ENCODE measurements around the gene TMEM109.

The TMEM109 gene

GRCh38 chr11:60913793-60914632 lies at the start of gene TMEM109:
Gene TMEM109, plus strand, starts transcription at chr11:60914158. Its CDS starts 5,536 bp downstream, at chr11:60919694.
- Mint-ChIP-seq H3K27me3 (no peaks in the 10 kb centered on the region), H3K4me3 (peak within 1 kb of the TSS; percentile 99), H3K27ac (peak within 1 kb of the TSS; percentile 99), H3K9me3 (ENCODE audit: low read depth) (no peaks in the 10 kb centered on the region), H3K36me3 (peaks cover 6% of the 10 kb centered on the region), H3K4me1 (ENCODE audit: low read depth) (peaks cover 70% of the 10 kb centered on the region)

DNA sequence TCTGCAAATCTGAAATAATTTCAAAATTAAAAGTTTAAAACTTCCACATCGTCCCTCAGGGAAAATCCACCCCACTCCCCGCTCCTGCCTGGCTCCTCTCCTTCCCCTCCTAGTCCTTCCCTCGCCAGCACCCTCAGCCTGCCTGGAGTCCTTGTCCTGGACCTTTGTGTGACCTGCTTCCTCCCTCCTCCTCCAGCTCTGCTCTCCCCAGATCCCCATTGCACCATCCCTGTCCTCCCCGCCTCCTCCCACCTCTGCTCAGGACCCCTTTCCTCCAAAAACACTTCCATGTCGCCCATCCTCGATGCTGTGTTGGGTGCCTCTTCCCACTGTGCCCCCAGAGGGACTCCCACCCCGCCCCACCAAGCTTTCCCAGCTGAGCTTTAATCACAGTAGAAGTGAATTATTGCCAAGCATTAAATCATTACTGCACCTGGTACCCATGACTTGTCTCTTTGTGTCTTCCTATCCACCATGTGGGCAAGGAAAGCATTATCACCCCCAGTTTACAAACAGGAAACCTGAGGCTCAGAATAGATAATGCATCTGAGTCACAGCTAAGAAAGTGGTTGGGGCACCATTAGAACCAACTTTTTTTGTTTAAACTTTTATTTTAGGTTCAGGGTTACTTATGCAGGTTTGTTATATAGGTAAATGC lies 49.0 kb upstream of the TMEM109 start:
- H3K36me3 Mint-ChIP-seq = no peaks in the 10 kb centered on the region
- no peak overlapping the region for H3K27ac Mint-ChIP-seq
- no peaks in the 10 kb centered on the region for H3K9me3 Mint-ChIP-seq (ENCODE audit: low read depth)
- H3K4me3 Mint-ChIP-seq = no peak overlapping the region
- no peaks in the 10 kb centered on the region for H3K27me3 Mint-ChIP-seq
- peaks cover 25% of the 10 kb centered on the region for H3K4me1 Mint-ChIP-seq (ENCODE audit: low read depth)

DNA sequence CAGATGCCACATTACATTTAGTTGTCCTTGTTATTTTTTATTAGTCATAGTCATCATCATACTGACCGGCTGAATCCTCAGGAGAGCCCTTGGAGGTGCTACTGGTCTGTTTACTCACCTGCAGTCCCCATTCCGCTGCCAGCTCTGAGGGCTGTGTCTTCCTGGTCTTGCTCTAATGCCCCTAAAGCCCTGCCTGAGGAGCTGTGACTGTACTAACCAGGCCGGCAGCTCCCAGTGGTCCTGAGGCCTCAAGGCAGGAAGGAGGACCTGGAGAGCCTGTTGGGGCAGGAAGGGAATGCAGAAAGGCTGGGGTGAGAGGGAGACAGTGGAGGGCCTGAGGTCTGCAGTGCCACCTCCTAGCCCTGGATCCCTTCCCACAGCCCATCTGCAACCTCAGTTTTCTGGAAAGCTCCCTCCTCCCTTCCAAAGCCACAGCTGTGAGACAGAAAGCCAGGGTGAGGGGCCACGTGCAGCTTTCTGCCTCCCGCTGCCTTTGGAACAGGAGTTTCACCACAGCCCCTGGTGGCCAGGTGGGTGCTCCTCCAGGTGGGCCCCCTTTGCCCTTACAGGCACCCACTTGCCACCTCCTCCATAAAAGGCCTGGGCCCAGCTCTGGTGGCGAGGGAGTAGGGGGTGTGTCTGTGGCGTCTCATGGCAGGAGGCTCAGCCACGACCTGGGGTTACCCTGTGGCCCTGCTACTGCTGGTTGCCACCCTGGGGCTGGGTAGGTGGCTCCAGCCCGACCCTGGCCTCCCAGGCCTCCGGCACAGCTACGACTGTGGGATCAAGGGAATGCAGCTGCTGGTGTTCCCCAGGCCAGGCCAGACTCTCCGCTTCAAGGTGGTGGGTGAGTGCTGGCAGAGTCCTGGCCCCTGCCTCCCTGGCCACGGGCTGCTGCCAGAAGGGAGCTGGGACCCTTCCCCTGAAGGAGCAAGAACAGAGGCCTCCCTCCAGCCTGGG lies 46.8 kb upstream of the TMEM109 start, which contains the start of gene ZP1:
Gene ZP1 (plus strand): TSS at position 632 of the 960 bp plus-strand sequence. CDS start 20 bp downstream, at position 652.
- peaks cover 42% of the 10 kb centered on the region for H3K4me1 Mint-ChIP-seq (ENCODE audit: low read depth)
- H3K27me3 Mint-ChIP-seq = no peaks in the 10 kb centered on the region
- H3K36me3 Mint-ChIP-seq = no peaks in the 10 kb centered on the region
- no peaks in the 10 kb centered on the region for H3K9me3 Mint-ChIP-seq (ENCODE audit: low read depth)
- H3K4me3 Mint-ChIP-seq = no peak within 1 kb of the TSS
- H3K27ac Mint-ChIP-seq = no peak within 1 kb of the TSS

GRCh38 chr11:60867871-60868681 lies 45.9 kb upstream of the TMEM109 start:
- Mint-ChIP-seq H3K27me3 (no peaks in the 10 kb centered on the region), H3K9me3 (ENCODE audit: low read depth) (no peaks in the 10 kb centered on the region), H3K27ac (no peak overlapping the region), H3K36me3 (no peaks in the 10 kb centered on the region), H3K4me3 (no peak overlapping the region), H3K4me1 (ENCODE audit: low read depth) (peaks cover 50% of the 10 kb centered on the region)

- H3K27ac Mint-ChIP-seq = no peak overlapping the region
- peaks cover 53% of the 10 kb centered on the region for H3K4me1 Mint-ChIP-seq (ENCODE audit: low read depth)
- H3K36me3 Mint-ChIP-seq = no peaks in the 10 kb centered on the region
- H3K27me3 Mint-ChIP-seq = no peaks in the 10 kb centered on the region
- H3K4me3 Mint-ChIP-seq = no peak overlapping the region
- no peaks in the 10 kb centered on the region for H3K9me3 Mint-ChIP-seq (ENCODE audit: low read depth)
Measured at GRCh38 chr11:60868682-60869450, 45.1 kb upstream of the TMEM109 start.

GRCh38 chr11:60869451-60869825 lies 44.5 kb upstream of the TMEM109 start:
- H3K27ac Mint-ChIP-seq = no peak overlapping the region
- no peaks in the 10 kb centered on the region for H3K9me3 Mint-ChIP-seq (ENCODE audit: low read depth)
- no peak overlapping the region for H3K4me3 Mint-ChIP-seq
- no peaks in the 10 kb centered on the region for H3K36me3 Mint-ChIP-seq
- no peaks in the 10 kb centered on the region for H3K27me3 Mint-ChIP-seq
- peaks cover 53% of the 10 kb centered on the region for H3K4me1 Mint-ChIP-seq (ENCODE audit: low read depth)

- H3K27ac Mint-ChIP-seq = no peak overlapping the region
- H3K27me3 Mint-ChIP-seq = no peaks in the 10 kb centered on the region
- H3K4me1 Mint-ChIP-seq (ENCODE audit: low read depth) = peaks cover 51% of the 10 kb centered on the region
- H3K4me3 Mint-ChIP-seq = no peak overlapping the region
- no peaks in the 10 kb centered on the region for H3K9me3 Mint-ChIP-seq (ENCODE audit: low read depth)
- no peaks in the 10 kb centered on the region for H3K36me3 Mint-ChIP-seq
Measured at GRCh38 chr11:60870276-60870675, 43.7 kb upstream of the TMEM109 start.

- Mint-ChIP-seq H3K36me3 (no peaks in the 10 kb centered on the region), H3K27ac (no peak overlapping the region), H3K4me3 (no peak overlapping the region), H3K4me1 (ENCODE audit: low read depth) (peaks cover 50% of the 10 kb centered on the region), H3K9me3 (ENCODE audit: low read depth) (no peaks in the 10 kb centered on the region), H3K27me3 (no peaks in the 10 kb centered on the region)
Measured at GRCh38 chr11:60870733-60871377, 43.1 kb upstream of the TMEM109 start.

DNA sequence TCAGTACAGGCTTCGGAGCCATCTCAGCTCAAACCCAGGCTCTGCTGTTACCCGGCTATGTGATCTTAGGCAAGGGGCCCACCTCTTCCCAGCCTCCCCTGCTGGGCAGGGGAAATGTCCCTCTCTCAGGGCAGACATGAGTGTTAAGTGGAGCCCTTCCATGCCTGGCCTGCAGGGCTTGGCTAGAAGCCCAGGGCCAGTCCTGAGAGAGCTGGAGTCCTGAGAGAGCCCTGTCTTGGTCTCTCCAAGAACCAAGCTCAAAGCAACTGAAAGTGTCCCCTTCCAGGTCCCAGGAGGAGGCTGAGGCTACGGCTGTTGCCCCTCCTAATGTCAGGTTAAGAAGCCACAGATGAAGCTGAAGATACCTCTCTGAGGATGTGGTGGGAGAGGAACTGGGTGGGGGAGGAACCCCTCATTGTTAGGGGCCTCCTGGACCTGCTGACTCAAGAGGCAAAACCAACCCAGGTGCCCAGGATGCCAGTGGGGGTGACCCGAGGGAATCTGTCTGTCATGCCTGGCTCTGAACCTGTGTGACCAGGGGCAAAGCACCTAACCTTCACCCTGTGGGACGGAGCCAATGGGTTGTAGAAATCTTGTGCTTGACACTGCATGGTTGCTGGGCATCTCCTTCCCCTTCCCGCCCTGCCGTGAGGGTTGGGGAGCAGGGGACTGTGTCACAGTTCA lies 42.4 kb upstream of the TMEM109 start:
- no peaks in the 10 kb centered on the region for H3K27me3 Mint-ChIP-seq
- H3K4me3 Mint-ChIP-seq = no peak overlapping the region
- no peaks in the 10 kb centered on the region for H3K36me3 Mint-ChIP-seq
- no peaks in the 10 kb centered on the region for H3K9me3 Mint-ChIP-seq (ENCODE audit: low read depth)
- peaks cover 50% of the 10 kb centered on the region for H3K4me1 Mint-ChIP-seq (ENCODE audit: low read depth)
- peak overlapping the region; percentile 22 for H3K27ac Mint-ChIP-seq

- Mint-ChIP-seq H3K4me1 (ENCODE audit: low read depth) (peaks cover 48% of the 10 kb centered on the region), H3K27ac (peak overlapping the region; percentile 22), H3K4me3 (no peak overlapping the region), H3K27me3 (no peaks in the 10 kb centered on the region), H3K36me3 (no peaks in the 10 kb centered on the region), H3K9me3 (ENCODE audit: low read depth) (no peaks in the 10 kb centered on the region)
Measured at GRCh38 chr11:60872124-60872960, 41.6 kb upstream of the TMEM109 start.

DNA sequence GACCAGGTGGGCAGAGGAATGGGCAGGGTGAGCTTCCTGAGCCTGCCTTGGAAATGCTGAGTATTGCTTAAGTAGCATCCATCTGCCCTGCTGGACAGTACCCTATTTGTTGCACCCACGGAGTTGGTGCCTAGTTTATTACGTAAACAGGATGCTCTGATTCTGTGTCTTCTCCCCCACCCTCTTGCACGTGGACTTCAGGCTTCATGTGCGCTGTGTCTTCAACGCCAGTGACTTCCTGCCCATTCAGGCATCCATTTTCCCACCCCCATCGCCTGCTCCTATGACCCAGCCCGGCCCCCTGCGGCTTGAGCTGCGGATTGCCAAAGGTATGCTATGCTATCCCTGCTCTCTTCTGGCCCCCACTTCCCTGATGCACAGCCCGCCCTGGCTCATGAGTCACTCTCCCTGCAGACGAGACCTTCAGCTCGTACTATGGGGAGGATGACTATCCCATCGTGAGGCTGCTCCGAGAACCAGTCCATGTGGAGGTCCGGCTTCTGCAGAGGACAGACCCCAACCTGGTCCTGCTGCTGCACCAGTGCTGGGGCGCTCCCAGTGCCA lies 40.9 kb upstream of the TMEM109 start:
- H3K9me3 Mint-ChIP-seq (ENCODE audit: low read depth) = no peaks in the 10 kb centered on the region
- H3K27me3 Mint-ChIP-seq = no peaks in the 10 kb centered on the region
- peak overlapping the region; percentile 72 for H3K27ac Mint-ChIP-seq
- no peak overlapping the region for H3K4me3 Mint-ChIP-seq
- peaks cover 48% of the 10 kb centered on the region for H3K4me1 Mint-ChIP-seq (ENCODE audit: low read depth)
- H3K36me3 Mint-ChIP-seq = no peaks in the 10 kb centered on the region

- Mint-ChIP-seq H3K9me3 (ENCODE audit: low read depth) (no peaks in the 10 kb centered on the region), H3K36me3 (no peaks in the 10 kb centered on the region), H3K27me3 (no peaks in the 10 kb centered on the region), H3K4me3 (no peak overlapping the region), H3K27ac (no peak overlapping the region), H3K4me1 (ENCODE audit: low read depth) (peaks cover 45% of the 10 kb centered on the region)
Measured at GRCh38 chr11:60873533-60873932, 40.4 kb upstream of the TMEM109 start.

All from activated naive CD8-positive, alpha-beta T cell (primary cell).